Measurements from ENCODE around the gene TSR1.

The TSR1 gene

GRCh38 chr17:2299756-2300155, 36.5 kb downstream of the TSR1 start:
- Histone ChIP-seq H3K27ac (no peak overlapping the region), H3K4me3 (no peak overlapping the region)

GRCh38 chr17:2299136-2299535, 37.1 kb downstream of the TSR1 start:
- Histone ChIP-seq H3K4me3 (no peak overlapping the region), H3K27ac (no peak overlapping the region)

DNA sequence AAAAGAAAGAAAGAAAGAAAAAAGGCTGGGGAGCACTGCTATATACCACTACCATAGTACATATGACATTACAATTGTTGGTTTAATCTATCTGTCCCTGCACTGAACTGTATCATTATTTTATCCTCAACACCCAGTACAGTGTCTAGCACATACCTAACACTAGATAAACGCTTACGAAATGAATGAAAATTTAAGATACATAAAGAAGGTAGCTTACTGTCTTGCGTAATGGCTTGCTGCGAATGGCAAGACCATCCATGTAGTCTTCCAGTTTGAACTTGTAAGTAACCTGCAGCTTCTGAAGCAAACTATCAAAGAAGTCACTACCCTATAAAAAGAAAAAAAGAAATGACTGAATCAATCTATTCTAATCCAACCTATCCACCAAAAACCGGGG, 39.2 kb downstream of the TSR1 start:
- no peak overlapping the region for H3K4me3 ChIP-seq
- H3K27ac ChIP-seq, result no peak overlapping the region

- no peak overlapping the region for H3K27ac ChIP-seq
- H3K4me3 ChIP-seq, result no peak overlapping the region
Measured at GRCh38 chr17:2295575-2295974, 40.7 kb downstream of the TSR1 start.

DNA sequence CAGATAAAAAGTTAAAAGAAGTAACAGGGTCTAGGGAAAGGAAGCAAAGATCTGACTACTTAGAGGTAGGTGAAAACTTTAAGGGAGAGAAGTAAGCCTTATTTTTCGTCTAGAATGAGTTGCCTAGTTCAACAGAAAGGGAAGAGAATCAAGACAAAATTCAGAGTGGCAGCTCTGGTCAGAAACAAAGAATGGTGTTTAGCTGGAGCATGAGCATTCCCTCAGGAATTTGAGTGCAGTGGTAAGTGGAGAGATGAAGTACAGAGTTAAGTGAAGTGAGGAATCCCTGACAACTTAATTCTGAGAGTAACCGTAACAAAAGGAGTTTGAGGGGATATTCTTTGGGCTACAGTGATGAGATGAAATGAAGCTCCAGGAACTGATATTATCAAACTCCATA, 44.2 kb downstream of the TSR1 start:
- Histone ChIP-seq H3K4me3 (no peak overlapping the region), H3K27ac (no peak overlapping the region)

DNA sequence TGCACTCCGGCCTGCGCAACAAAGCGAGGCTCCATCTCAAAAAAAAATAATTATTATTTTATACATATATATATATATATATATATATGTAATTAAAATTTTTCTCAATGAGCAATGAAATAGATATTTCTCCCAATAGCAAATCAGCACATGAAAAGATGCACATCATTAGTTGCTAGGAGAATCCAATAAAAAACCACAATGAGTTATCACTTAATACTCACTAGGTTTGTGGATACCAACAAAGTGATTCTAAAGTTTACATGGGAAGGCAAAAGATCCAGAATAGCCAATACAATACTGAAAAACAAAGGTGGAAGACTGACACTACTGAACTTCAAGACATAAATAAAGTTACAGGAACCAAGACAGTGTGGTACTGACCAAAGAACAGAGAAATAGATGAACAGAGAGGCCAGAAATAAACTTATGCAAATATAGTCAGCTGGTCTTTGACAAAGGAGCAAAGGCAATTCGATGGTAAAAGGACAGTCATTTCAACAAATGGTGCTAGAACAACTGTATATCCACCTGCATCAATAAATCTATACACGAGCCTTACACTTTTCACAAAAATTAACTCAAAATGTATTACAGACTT, 46.3 kb downstream of the TSR1 start:
- no peak overlapping the region for H3K27ac ChIP-seq
- H3K4me3 ChIP-seq, result no peak overlapping the region

DNA sequence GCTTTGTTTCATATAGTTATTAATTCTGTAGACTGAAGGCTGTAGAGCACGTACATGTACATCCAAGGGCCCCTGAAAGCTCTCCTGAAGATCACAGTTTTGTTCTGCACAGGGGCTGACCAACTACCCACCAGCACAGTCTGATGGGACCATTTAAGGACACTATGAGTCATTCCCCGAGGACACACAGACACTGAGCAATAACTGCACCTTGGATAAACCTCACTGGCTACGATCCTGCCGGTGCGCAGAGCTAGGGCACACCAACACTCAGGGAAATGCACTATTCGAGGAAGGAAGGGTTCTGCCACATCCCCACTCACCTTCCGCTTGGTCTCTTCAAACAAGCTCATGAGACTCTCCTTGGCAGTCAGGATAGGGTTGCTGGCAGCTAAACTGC, 53.0 kb downstream of the TSR1 start:
- Histone ChIP-seq H3K4me3 (no peak overlapping the region), H3K27ac (no peak overlapping the region)

GRCh38 chr17:2282297-2282873, 53.9 kb downstream of the TSR1 start:
- Histone ChIP-seq H3K27ac (no peak overlapping the region), H3K4me3 (no peak overlapping the region)

DNA sequence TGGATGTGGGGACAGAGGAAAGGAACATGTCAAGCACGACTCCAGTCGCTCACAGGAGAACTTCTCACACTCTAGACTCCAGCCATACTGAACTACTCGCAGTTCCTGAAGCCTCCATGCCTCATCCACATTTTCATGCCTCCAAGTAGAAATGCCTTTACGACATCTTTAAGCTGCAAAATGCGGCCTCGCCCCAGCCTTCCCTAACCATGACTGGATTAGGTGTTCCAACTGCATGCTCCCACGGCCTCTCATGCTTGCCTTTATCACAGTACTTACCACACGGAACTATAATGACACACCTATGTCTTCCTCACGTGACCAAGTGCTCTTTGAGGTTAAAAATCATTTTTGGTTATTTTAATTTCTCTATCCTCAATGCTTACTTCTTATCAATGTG, 56.5 kb downstream of the TSR1 start:
- Histone ChIP-seq H3K4me3 (no peak overlapping the region), H3K27ac (no peak overlapping the region)

GRCh38 chr17:2277429-2278170, 58.7 kb downstream of the TSR1 start:
- no peak overlapping the region for H3K27ac ChIP-seq

DNA sequence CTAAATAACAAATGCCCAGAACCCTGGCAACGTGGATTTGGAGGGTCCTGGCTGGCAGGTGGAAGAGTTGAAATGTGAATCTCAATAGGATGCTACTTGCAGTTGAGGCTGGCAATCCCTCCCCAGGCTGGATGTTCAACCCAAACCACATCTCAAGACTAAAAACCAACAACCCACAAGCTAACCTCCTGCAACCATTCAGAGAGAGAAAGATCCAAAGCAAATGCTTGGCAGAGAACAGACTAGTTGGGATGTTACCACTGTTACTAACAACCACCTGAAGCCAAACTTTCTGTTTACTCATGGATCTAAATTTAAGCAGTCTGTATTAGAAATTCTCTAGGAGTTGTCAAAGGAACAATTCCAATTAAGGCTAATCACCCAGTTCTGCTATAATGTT, 60.5 kb downstream of the TSR1 start:
- Histone ChIP-seq H3K27ac (no peak overlapping the region), H3K4me3 (no peak overlapping the region)

More at GRCh38 chr17:2277429-2278170, 58.7 kb downstream of the TSR1 start:
- H3K4me3 ChIP-seq, result no peak overlapping the region

- no peak overlapping the region for H3K4me3 ChIP-seq
- H3K27ac ChIP-seq, result no peak overlapping the region
Measured at GRCh38 chr17:2274414-2274813, 61.8 kb downstream of the TSR1 start.
